CD4-positive, alpha-beta T cell treated with Interleukin-6 at 100 ng/mL for 8 hours (primary cell): ENCODE results near the gene LMNTD1.

Source experiments
- DNase-seq: peaks from one replicate; pipeline ENCODE4 v3.0.0-alpha.2; 2020; ENCODE audit warnings: mixed read lengths, low spot score

The LMNTD1 gene

GRCh38 chr12:25552681-25553080, 402 bp downstream of the LMNTD1 start:
- DNase-seq = no peak

- no peak for DNase-seq
Measured at GRCh38 chr12:25550186-25550585, 2.9 kb downstream of the LMNTD1 start.

- no peak for DNase-seq
Measured at GRCh38 chr12:25549120-25549519, 4.0 kb downstream of the LMNTD1 start.

GRCh38 chr12:25546318-25546717, 6.8 kb downstream of the LMNTD1 start:
- DNase-seq = no peak

- DNase-seq = no peak
Measured at GRCh38 chr12:25533150-25533549, 19.9 kb downstream of the LMNTD1 start.

- DNase-seq = no peak
Measured at GRCh38 chr12:25531502-25532052, 21.5 kb downstream of the LMNTD1 start.

- no peak for DNase-seq
Measured at GRCh38 chr12:25529738-25530137, 23.3 kb downstream of the LMNTD1 start.

GRCh38 chr12:25526778-25527177, 26.3 kb downstream of the LMNTD1 start:
- DNase-seq = no peak

GRCh38 chr12:25524366-25524765, 28.7 kb downstream of the LMNTD1 start:
- DNase-seq = no peak

GRCh38 chr12:25521625-25522256, 31.3 kb downstream of the LMNTD1 start:
- no peak for DNase-seq

GRCh38 chr12:25518512-25518911, 34.6 kb downstream of the LMNTD1 start:
- no peak for DNase-seq

GRCh38 chr12:25504744-25505143, 48.3 kb downstream of the LMNTD1 start:
- DNase-seq = no peak

- DNase-seq = no peak
Measured at GRCh38 chr12:25503666-25504065, 49.4 kb downstream of the LMNTD1 start.

- no peak for DNase-seq
Measured at GRCh38 chr12:25502596-25502995, 50.5 kb downstream of the LMNTD1 start.

GRCh38 chr12:25502118-25502517, 51.0 kb downstream of the LMNTD1 start:
- no peak for DNase-seq

- DNase-seq = no peak
Measured at GRCh38 chr12:25501549-25501948, 51.5 kb downstream of the LMNTD1 start.

- no peak for DNase-seq
Measured at GRCh38 chr12:25500651-25501050, 52.4 kb downstream of the LMNTD1 start.

GRCh38 chr12:25497021-25497420, 56.1 kb downstream of the LMNTD1 start:
- DNase-seq = no peak

- DNase-seq = no peak
Measured at GRCh38 chr12:25496098-25496587, 56.9 kb downstream of the LMNTD1 start.

GRCh38 chr12:25495331-25496097, 57.6 kb downstream of the LMNTD1 start:
- no peak for DNase-seq

- no peak for DNase-seq
Measured at GRCh38 chr12:25494926-25495325, 58.2 kb downstream of the LMNTD1 start.

GRCh38 chr12:25493682-25494081, 59.4 kb downstream of the LMNTD1 start:
- DNase-seq = no peak
